Spleen (tissue), 7 donors: ENCODE results near the gene ZNF593.

Source experiments
- POLR2A ChIP-seq, 3 donors: fragments of 450-650 bp; IDR thresholded peaks; one replicate each; pipeline ENCODE4 v1.5.1; 2017; ENCODE audit warnings: antibody characterized with exemption in 3 of 3, mild to moderate bottlenecking in 1 of 3
- TF ChIP-seq, protein P1 (sequence below), 11 experiments: fragments of 200-600 bp in 7 of 11; fragments of 450-650 bp in 4 of 11; sonication (generic) in 4 of 11; IDR thresholded peaks in 8 of 11; conservative IDR thresholded peaks in 3 of 11; 1 replicate in 7 of 11; 2 replicates in 4 of 11; pipeline versions ENCODE4 v1.4.0 to v1.8.0; 2016 to 2021; ENCODE audit warnings: antibody characterized with exemption in 11 of 11, inconsistent platforms in 4 of 11, mild to moderate bottlenecking in 1 of 11
- donor health status: DM: no; HTN: no; CAD: no; lungs with moderate emphysema.
- donor health status: DM: no; HTN: no; CAD: no.
- donor health status: DM: no; HTN: no; CAD: no.

DNA sequence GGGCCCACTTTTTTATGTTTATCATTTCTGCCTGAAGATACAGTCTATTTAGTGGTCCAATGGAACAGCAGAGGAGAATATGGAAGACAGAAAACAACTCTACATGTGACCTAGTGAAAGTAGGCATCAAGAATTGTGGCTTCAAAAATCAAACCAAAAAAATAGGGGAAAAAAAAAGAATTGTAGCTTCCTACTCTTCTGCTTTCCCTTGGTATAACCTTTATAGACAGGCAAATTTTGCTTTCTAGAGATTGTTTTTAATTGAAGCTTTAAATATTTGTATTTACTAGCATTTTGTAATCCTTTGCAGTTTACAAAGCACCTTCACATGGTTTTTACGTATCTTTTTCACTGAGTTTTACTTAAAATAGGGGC is 43.8 kb upstream of the ZNF593 start:
- TF ChIP-seq POLR2A (IDR thresholded peaks at IDR 0.05), result no peak
- TF ChIP-seq, protein P1, sequence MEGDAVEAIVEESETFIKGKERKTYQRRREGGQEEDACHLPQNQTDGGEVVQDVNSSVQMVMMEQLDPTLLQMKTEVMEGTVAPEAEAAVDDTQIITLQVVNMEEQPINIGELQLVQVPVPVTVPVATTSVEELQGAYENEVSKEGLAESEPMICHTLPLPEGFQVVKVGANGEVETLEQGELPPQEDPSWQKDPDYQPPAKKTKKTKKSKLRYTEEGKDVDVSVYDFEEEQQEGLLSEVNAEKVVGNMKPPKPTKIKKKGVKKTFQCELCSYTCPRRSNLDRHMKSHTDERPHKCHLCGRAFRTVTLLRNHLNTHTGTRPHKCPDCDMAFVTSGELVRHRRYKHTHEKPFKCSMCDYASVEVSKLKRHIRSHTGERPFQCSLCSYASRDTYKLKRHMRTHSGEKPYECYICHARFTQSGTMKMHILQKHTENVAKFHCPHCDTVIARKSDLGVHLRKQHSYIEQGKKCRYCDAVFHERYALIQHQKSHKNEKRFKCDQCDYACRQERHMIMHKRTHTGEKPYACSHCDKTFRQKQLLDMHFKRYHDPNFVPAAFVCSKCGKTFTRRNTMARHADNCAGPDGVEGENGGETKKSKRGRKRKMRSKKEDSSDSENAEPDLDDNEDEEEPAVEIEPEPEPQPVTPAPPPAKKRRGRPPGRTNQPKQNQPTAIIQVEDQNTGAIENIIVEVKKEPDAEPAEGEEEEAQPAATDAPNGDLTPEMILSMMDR (IDR thresholded peaks at IDR 0.05 in 8 of 11, conservative IDR thresholded peaks at IDR 0.05 in 3 of 11), result no peak
